Measurements from ENCODE around the gene EFS. TPM values are rescaled to one million over a fixed set of nuclear protein-coding genes. Genes with fewer than 3 reads are reported as not detected.

EFS gene
- total and polyA plus RNA-seq, 2 of the 8 experiments (the other 6 are each of a cell fraction or from before 2014, with no cell fraction given), result 27.8 to 28.6 TPM

GRCh38 chr14:23371865-23372264, 6.9 kb upstream of the EFS start:
- H2BK20ac ChIP-seq (ENCODE audit: low read length), result no peak overlapping the region
- H3K23ac ChIP-seq (ENCODE audit: insufficient read length), result no peak overlapping the region
- H2BK120ac ChIP-seq (replicated peaks; ENCODE audit: low read depth, low read length), result no peak overlapping the region
- TF ChIP-seq BACH1 (IDR thresholded peaks at IDR 0.05; ENCODE audit: low read length) (no peak), RAD21 (IDR thresholded peaks at IDR 0.05 in 1 of 2, conservative IDR thresholded peaks at IDR 0.05 in 1 of 2; ENCODE audit: low read depth in 2 of 2, low read length in 2 of 2) (no peak), CHD1 (IDR thresholded peaks at IDR 0.05; ENCODE audit: low read depth, low read length) (no peak), CEBPB (IDR thresholded peaks at IDR 0.05; ENCODE audit: low read depth, low read length) (no peak), USF2 (IDR thresholded peaks at IDR 0.05; ENCODE audit: low read length) (no peak), BCL11A (IDR thresholded peaks at IDR 0.05; ENCODE audit: low read depth in 2 of 2, low read length in 2 of 2) (no peak), GTF2F1 (IDR thresholded peaks at IDR 0.05; ENCODE audit: borderline replicate concordance, low read depth, low read length) (no peak), RFX5 (IDR thresholded peaks at IDR 0.05; ENCODE audit: borderline replicate concordance, low read depth, low read length) (no peak), ATF3 (IDR thresholded peaks at IDR 0.05; ENCODE audit: insufficient read depth, low read depth, low read length) (no peak), JUND (IDR thresholded peaks at IDR 0.05; ENCODE audit: low read length) (no peak), POLR2A (IDR thresholded peaks at IDR 0.05; ENCODE audit: control extremely low read depth in 1 of 2, low read depth in 2 of 2, low read length in 2 of 2) (no peak), FOSL1 (IDR thresholded peaks at IDR 0.05; ENCODE audit: insufficient read depth, low read depth, low read length) (no peak)
- H3K18ac ChIP-seq (ENCODE audit: extremely low read depth, low read length), result no peak overlapping the region
- no peaks in the 10 kb centered on the region for H4K20me1 ChIP-seq (replicated peaks in 1 of 2; ENCODE audit: control insufficient read depth in 1 of 2, insufficient read depth in 2 of 2, low read length in 2 of 2)
- no peak overlapping the region for H3K9ac ChIP-seq (replicated peaks in 1 of 4; ENCODE audit: extremely low read depth in 1 of 4, low read depth in 3 of 4, low read length in 3 of 4)
- WGBS, 2 experiments (ENCODE audit: extremely low coverage in 1 of 2, insufficient coverage in 1 of 2, insufficient read length in 1 of 2, insufficient replicate concordance in 2 of 2, low coverage in 1 of 2, low lambda C conversion rate in 2 of 2, missing lambda C conversion rate in 1 of 2), result 82% methylated on average over 1 of the region's 1 CpG; no CpG with 5 or more reads in 1 of the 2 experiments
- H3K4ac ChIP-seq (replicated peaks; ENCODE audit: insufficient read length, low read depth, low read length), result no peak overlapping the region
- H4K91ac ChIP-seq (replicated peaks; ENCODE audit: insufficient read length, low read length), result no peak overlapping the region
- H3K27me3 ChIP-seq (replicated peaks in 1 of 4; ENCODE audit: control insufficient read depth in 3 of 4, extremely low read depth in 1 of 4, insufficient read depth in 3 of 4, low read length in 3 of 4), result peaks cover 0 to 18% (median 10%) of the 10 kb centered on the region in 4 experiments; a peak in 6 of 7 replicates
- ChIA-PET POLR2A (ENCODE audit: partially characterized antibody) (interaction anchor here (0.7 kb wide), 1 partner anchor 45 kb away, joined by 3 read pairs; no protein-coding TSS in a partner anchor), CTCF (ENCODE audit: partially characterized antibody) (interaction anchor here (15.0 kb wide), 1 partner anchor 11 kb away, joined by 333 read pairs; the partner anchor contains the start of genes EFS and SLC22A17)
- no peaks in the 10 kb centered on the region for H3K79me2 ChIP-seq (ENCODE audit: control insufficient read depth in 1 of 2, insufficient read depth in 2 of 2, low read length in 2 of 2)
- no peak overlapping the region for H4K8ac ChIP-seq (ENCODE audit: extremely low read depth, insufficient read depth, low read length)
- H3K79me1 ChIP-seq (ENCODE audit: low read depth, low read length), result no peaks in the 10 kb centered on the region
- H2BK15ac ChIP-seq (ENCODE audit: low read length), result no peak overlapping the region
- H3K9me3 ChIP-seq (ENCODE audit: insufficient read depth in 2 of 2, low read depth in 1 of 2, low read length in 1 of 2), result no peaks in the 10 kb centered on the region
- H2BK5ac ChIP-seq (ENCODE audit: low read depth, low read length), result no peak overlapping the region
- no peaks in the 10 kb centered on the region for H3K36me3 ChIP-seq (ENCODE audit: control insufficient read depth in 2 of 4, insufficient read depth in 4 of 4, low read length in 3 of 4)
- no peak overlapping the region for H3K27ac ChIP-seq (ENCODE audit: low read depth, low read length)
- peaks cover under 1 to 10% (median 5%) of the 10 kb centered on the region in 4 experiments; a peak in 5 of 7 replicates for H3K4me1 ChIP-seq (replicated peaks in 1 of 4; ENCODE audit: control insufficient read depth in 3 of 4, insufficient read depth in 4 of 4, low read length in 3 of 4)
- H3K14ac ChIP-seq (ENCODE audit: insufficient read length), result no peak overlapping the region
- DNase-seq (ENCODE audit: low read depth in 1 of 2, low spot score in 2 of 2) (no peak), FAIRE-seq (no peak)
- no peak overlapping the region for H4K5ac ChIP-seq (ENCODE audit: insufficient read length, low read depth, low read length)
- no peak overlapping the region for H3K4me3 ChIP-seq (ENCODE audit: extremely low read depth in 1 of 4, insufficient read depth in 2 of 4, low read depth in 3 of 4, low read length in 4 of 4)
- H3K4me2 ChIP-seq (ENCODE audit: insufficient read depth in 1 of 2, low read depth in 2 of 2, low read length in 2 of 2), result no peak overlapping the region
- H2AFZ ChIP-seq (ENCODE audit: low read length), result no peak overlapping the region
- H2BK12ac ChIP-seq (ENCODE audit: low read depth, low read length), result 0 out of 2 replicates have a peak overlapping the region, but pooled peaks have one; percentile 23
- H3K56ac ChIP-seq (replicated peaks; ENCODE audit: insufficient read length, low read depth, low read length), result no peak overlapping the region
- H2AK5ac ChIP-seq (ENCODE audit: low read depth, low read length), result no peak overlapping the region
- H3K23me2 ChIP-seq (ENCODE audit: low read depth, low read length), result peaks cover 1% of the 10 kb centered on the region; the same call in 1 of the 2 replicates
